DMS153 (cell line): ENCODE results near the gene BAMBI.

Experiments used
- DNase-seq: peaks from one replicate; lab custom pipeline; 2025; lab: John Stamatoyannopoulos, UW

BAMBI gene

DNA sequence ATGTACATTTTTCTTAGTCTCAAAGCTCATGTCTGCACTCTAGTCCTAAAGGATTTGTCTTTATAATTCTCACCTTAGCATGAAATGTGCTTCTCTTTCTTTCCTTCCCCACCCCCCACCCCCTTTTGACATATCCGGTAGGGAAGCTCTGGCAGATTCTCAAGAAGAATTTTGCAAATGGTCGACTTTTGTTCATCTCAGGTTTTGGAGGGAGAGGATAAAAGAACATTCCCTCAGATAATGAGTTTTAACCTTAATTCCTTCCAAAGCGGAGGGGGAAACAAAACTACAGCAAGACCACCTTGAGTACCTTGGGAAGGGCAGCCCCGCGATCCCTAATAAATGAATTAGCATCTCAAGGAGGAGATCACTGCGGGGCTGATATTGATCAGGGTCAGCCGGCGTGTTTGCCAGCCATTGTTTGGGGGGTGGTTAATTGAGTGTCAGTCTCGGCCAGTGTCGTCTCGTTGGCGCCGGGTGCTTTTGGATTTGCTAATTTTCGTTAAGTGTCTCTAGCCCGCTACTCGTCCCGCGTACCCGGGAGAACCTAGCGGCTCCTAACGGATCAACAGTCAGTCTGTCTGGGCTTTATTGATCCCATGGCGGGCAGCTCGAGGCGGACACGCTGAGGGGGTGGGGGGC, 874 bp upstream of the BAMBI start:
- no peak for DNase-seq

DNA sequence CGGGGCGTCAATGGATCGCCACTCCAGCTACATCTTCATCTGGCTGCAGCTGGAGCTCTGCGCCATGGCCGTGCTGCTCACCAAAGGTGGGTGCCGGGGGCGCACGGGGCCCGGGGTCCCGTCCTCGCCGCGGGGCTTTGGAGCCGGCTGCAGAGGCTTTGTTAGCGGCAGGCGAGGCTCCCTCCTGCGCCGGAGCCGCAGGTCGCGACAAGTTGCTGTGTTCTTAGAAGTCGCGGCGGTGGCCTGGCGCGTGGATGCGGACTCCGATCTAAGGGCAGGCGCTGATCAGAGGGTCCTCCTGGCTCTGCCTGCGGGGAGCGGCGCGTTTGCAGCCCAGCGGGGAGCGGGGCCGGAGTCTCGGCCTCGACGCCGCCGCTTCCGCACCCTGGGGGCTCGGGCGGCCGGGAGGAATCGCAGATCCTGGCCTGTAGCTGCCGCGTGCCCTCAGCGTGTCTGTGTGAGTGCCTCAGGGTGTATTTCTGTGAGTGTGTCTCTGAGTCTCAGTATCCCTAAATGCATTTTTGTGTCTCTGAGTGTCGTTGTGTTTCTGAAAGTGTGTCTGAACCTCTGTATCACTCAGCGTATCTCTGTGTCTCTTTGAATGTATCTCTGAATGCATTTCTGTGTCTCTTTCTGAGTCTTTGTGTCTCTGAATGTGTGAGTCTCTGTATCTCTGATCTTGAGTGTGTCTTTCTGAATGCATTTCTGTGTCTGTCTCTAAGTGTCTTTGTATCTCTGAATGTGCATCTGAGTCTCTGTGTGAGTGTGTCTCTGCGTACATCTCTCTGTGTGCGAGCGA, 766 bp downstream of the BAMBI start:
- no peak for DNase-seq

DNA sequence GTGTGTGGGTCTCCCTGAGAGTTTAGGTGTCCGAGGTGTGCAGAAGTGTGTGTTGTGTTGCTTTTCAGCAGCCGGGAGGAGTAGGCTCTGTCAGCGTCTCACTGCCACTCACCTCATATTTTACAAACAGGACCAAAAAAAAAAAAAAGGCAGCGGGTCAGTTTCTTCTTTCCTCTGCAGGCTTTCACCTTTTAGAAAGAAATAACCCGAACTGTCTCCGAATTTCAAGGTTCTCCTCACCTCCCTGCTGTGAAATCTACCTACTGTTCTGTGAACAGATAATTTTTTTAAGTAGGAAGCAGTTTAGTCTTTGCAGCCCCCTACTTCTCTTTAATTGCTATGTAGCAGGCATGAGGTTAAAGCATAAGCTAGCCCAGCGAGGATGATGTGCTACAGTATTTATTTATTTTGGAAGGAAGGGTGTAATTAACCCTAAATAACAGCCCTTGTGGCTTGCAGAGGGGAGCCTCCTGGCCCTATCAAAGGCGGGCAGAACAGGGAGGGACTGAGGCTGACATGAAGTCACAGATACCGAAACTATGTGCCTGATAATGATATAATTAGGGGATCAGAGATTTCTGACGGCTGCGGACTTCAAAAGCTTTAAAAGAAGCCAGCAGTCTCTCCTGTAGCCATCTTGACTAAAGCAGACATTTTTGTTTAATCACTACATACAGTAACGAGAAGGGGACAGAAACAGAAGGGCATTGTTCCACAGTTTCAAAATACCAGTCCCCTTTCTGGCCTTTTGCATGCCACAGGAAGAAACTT, 1.6 kb downstream of the BAMBI start:
- DNase-seq: no peak

- no peak for DNase-seq
Observed at GRCh38 chr10:28679581-28680357, 2.4 kb downstream of the BAMBI start.

GRCh38 chr10:28680358-28680752, 3.0 kb downstream of the BAMBI start:
- no peak for DNase-seq

DNA sequence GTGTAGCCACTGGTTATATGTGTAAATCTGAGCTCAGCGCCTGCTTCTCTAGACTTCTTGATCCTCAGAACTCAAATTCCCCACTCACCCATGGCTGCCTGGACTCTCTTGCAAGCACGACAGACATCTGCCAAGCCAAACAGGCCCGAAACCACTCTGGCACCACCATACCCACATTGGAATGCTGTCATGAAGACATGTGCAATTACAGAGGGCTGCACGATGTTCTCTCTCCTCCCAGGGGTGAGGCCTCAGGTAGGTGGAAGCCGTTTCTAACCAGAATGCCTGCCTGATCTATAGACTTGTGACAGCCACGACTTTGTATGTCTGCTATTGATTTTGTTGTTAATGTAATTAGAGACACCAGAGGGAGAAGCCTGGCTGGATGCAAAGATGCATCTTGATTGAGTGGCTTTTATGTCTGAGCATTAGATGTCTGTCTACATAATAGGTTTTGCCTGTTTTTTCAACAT, 4.0 kb downstream of the BAMBI start:
- DNase-seq: no peak

DNA sequence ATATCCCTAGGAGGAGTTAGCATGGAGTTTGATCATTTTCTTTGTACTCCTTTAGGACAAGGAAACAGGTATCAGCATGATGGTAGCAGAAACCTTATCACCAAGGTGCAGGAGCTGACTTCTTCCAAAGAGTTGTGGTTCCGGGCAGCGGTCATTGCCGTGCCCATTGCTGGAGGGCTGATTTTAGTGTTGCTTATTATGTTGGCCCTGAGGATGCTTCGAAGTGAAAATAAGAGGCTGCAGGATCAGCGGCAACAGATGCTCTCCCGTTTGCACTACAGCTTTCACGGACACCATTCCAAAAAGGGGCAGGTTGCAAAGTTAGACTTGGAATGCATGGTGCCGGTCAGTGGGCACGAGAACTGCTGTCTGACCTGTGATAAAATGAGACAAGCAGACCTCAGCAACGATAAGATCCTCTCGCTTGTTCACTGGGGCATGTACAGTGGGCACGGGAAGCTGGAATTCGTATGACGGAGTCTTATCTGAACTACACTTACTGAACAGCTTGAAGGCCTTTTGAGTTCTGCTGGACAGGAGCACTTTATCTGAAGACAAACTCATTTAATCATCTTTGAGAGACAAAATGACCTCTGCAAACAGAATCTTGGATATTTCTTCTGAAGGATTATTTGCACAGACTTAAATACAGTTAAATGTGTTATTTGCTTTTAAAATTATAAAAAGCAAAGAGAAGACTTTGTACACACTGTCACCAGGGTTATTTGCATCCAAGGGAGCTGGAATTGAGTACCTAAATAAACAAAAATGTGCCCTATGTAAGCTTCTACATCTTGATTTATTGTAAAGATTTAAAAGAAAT, 4.8 kb downstream of the BAMBI start:
- DNase-seq: no peak

DNA sequence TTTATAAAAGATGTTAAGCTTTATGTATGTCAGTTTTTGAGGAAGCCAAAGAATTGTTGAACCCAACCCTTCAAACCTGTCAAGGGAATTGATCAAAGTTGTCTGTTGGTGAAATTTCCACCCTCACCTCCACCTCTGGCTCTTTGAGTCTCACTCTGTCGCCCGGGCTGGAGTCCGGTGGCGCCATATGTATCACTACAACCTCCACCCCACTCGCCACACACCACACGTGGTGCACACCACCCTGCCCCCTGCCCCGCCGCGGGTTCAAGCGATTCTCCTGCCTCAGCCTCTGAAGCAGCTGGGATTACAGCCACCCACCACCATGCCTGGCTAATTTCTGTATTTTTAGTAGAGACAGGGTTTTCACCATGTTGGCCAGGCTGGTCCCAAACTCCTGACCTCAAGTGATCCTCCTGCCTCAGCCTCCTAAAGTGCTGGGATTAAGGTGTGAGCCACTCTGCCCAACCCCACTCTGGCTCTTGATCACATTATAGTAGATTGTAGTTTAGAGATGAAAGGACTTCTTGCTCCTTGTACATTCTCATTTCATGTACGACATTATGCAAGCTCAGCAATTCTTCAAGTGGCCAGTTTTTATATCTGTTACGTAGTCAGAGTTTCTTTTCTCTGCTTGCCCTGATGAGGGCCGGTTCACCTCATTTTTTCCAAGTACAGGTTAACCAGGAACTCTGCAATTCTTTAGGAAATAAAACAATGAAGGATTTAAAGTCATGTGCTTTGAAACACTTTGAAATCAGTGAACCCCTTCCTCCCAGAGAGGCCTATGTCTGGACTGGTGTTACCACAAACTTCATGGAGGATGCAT, 7.0 kb downstream of the BAMBI start:
- no peak for DNase-seq

GRCh38 chr10:28684986-28685580, 7.8 kb downstream of the BAMBI start:
- no peak for DNase-seq

DNA sequence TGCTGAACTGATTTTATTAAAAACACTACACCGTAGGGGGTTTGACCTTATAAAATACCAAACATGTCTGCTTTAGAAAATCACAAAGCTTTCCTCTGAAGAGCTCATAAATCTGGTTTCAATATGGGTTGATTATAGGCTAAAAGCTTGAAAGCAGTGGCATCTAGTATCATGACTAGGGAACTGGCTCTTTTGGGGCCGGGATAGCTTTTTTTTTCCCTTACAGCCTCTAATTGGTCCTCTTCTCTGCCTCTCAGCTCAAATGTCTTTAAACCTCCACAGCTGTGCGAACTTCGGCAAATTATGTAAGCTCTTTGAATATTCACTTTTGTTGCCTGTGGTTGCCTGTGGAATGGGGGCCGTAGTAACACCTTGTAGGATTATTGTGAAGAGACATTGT, 8.4 kb downstream of the BAMBI start:
- no peak for DNase-seq

DNA sequence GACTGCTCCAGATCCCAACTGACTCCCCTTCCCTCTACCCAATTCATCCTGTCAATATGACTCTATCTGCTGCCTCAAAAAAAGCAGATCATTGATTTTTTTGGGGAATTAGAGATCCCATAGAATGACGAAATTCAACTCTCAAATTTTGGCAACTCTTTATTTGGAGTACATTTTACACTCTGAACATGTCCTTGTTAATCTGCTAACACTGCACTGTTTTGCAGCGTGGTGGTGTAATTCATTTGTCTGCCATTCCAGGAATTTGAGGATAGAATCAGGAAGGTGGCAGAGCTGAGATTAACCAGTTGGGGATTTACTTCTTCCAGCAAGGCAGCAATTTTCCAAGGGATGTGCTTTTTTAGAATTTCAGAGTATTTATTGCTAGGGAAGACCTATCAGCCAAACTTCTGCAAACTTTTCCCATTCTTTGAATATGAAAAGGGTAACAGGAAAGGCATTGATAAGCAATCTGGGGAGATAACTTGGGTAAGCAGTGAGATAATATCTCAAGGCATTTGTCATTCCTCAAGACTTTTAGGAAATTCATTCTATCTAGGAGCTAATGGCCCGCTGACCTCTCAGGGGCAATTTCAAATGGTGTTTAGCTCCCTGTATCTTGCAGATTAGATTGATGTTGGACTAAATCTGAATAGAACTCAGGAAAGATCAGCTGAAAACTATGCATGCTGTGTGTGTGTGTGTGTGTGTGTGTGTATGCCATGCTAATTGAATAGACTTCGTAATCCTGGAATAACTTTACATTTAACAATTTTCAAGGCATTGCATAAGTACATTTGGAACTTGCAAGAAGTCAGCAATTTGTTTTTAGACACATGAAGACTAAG, 9.7 kb downstream of the BAMBI start:
- DNase-seq: no peak

DNA sequence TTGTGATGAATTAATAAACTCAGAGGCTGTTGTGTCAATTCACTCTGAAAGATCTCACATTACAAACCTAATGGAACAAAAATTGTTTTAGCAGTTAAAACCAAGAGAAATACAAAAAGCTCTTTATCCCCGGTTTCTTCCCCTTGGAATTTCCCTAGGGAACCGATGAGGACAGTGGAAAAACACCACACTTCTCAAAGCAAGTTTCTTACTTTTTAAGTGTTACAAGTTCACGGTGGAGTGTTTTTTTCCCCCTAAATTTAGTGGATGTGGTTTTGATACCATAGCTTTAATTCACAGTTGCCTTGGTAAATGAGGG, 10.3 kb downstream of the BAMBI start:
- DNase-seq: no peak

- no peak for DNase-seq
Observed at GRCh38 chr10:28690545-28690944, 13.2 kb downstream of the BAMBI start.

- DNase-seq: no peak
Observed at GRCh38 chr10:28691187-28691694, 13.9 kb downstream of the BAMBI start.

GRCh38 chr10:28692050-28692449, 14.7 kb downstream of the BAMBI start:
- no peak for DNase-seq

DNA sequence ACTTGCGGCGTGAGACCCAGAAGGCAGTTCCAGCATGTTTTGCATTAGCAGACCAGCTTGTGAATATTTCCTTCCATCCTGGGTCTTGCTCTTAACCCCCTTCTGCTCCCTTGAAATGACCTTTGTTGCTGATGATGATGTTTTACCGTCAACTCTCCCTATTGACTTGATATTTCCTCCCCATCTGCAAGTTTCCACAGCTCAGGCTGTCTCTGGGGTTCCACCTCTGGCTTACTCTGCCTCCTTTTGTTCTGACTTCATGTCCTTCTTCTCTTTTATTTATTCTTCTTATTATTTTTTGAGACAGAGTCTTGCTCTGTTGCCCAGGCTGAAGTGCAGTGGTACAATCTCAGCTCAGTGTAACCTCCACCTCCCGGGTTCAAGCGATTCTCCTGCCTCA, 17.2 kb downstream of the BAMBI start:
- no peak for DNase-seq

GRCh38 chr10:28698075-28698474, 20.8 kb downstream of the BAMBI start:
- DNase-seq: no peak

DNA sequence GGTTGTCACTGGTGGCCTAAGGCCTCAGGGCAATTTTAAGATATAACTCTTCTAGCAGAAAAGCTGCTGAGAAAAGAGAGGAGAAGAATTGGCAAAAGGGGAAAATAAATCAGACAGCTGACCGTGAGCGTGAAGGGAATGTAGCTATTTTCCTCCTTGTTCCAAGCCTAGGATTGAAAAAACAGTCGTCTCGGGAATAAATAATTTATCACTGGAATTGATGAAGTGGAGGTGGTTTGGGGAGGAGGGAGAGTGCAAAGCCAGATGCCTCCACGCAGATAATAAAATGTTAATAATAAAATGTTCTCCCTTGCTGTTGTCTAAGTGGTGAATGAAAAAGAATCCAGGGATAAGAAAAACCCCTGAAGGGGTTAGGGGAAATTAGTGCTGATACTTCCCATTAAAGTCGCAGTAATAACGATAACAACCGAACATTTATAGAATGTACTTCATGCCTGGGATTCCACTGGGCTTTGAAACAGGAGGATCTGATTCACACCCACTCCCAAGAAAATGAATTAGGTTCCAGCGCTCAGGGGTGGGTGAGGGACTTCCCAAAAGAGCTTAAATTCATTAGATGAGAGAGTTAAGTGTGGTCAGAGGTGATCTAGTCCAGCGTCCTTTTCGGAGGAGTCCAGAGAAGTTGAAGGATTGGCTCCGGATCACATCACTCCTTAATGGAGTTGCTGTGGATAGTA, 27.3 kb downstream of the BAMBI start:
- no peak for DNase-seq
